Glutamatergic neuron (in vitro differentiated cells): ENCODE results near the gene YBX3. TPM values are rescaled to one million over a fixed set of nuclear protein-coding genes. Genes with fewer than 3 reads are reported as not detected.

Source experiments
- DNase-seq: peaks from one replicate; pipeline ENCODE4 v3.0.0; 2022
- H3K27ac Mint-ChIP-seq: one replicate; pipeline ENCODE4 v1.8.0; 2020; ENCODE audit warnings: mild to moderate bottlenecking, mixed read lengths, inconsistent platforms; ENCODE audit not compliant: unreplicated experiment
- H3K27me3 Mint-ChIP-seq: one replicate; pipeline ENCODE4 v1.8.0; 2020; ENCODE audit warnings: mild to moderate bottlenecking, moderate library complexity, mixed read lengths, inconsistent platforms; ENCODE audit not compliant: unreplicated experiment
- H3K36me3 Mint-ChIP-seq: one replicate; pipeline ENCODE4 v1.8.0; 2020; ENCODE audit warnings: mild to moderate bottlenecking, mixed read lengths, inconsistent platforms; ENCODE audit not compliant: unreplicated experiment
- H3K4me1 Mint-ChIP-seq: one replicate; pipeline ENCODE4 v1.8.0; 2020; ENCODE audit warnings: mild to moderate bottlenecking, low read depth, mixed read lengths, inconsistent platforms; ENCODE audit not compliant: unreplicated experiment
- H3K4me3 Mint-ChIP-seq: one replicate; pipeline ENCODE4 v1.8.0; 2020; ENCODE audit warnings: mild to moderate bottlenecking, mixed read lengths, inconsistent platforms; ENCODE audit not compliant: unreplicated experiment
- H3K9me3 Mint-ChIP-seq: one replicate; pipeline ENCODE4 v1.8.0; 2020; ENCODE audit warnings: mild to moderate bottlenecking, moderate library complexity, mixed read lengths, inconsistent platforms; ENCODE audit not compliant: unreplicated experiment
- CTCF ChIP-seq: fragments of 200-600 bp; sonication (generic); IDR thresholded peaks from one replicate; pipeline ENCODE4 v1.5.0; 2021; ENCODE audit not compliant: partially characterized antibody, unreplicated experiment
- total RNA-seq: library from RNA; stranded (reverse); fragmentation: NEBNext Ultra II Directional; extraction: Animal tissue kit (Norgen Biotek cat#: 25700); gene quantifications from one replicate; pipeline ENCODE4 v1.2.1, GENCODE V29; 2021; ENCODE audit not compliant: unreplicated experiment

The YBX3 gene
- total RNA-seq, 1 donor from 2014 or later: 39.0 TPM

GRCh38 chr12:10718279-10718821, 4.8 kb downstream of the YBX3 start:
- peak overlapping the region; percentile 26 for H3K4me3 Mint-ChIP-seq
- no peaks in the 10 kb centered on the region for H3K36me3 Mint-ChIP-seq
- no peak for TF ChIP-seq CTCF
- peaks cover 4% of the 10 kb centered on the region for H3K9me3 Mint-ChIP-seq
- DNase-seq: no peak
- no peaks in the 10 kb centered on the region for H3K27me3 Mint-ChIP-seq
- peak overlapping the region; percentile 12 for H3K27ac Mint-ChIP-seq
- H3K4me1 Mint-ChIP-seq: peaks cover 13% of the 10 kb centered on the region

DNA sequence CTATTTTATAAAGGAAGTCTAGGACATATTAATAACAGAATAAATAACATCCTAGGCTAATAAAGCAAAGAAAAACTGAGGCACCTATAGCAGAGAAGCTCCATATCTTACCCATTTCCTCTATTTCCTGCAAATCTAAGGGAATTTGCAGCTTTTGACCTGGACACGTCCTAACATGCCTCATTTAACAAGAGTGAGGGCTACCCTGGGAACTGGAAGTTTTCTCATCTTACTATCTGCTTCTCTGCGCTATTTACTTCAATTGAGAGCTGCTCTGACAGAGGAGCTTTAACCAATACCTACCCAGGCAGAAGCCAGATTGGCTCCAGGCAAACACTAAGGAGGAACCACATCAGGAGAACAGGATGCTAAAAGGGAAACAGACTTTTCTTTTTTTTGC, 5.7 kb downstream of the YBX3 start:
- Mint-ChIP-seq H3K27me3 (no peaks in the 10 kb centered on the region), H3K9me3 (peaks cover 4% of the 10 kb centered on the region), H3K4me1 (peaks cover 13% of the 10 kb centered on the region), H3K4me3 (no peak overlapping the region), H3K27ac (no peak overlapping the region), H3K36me3 (no peaks in the 10 kb centered on the region)
- TF ChIP-seq CTCF: no peak
- no peak for DNase-seq

- H3K4me3 Mint-ChIP-seq: no peak overlapping the region
Observed at GRCh38 chr12:10716704-10717315, 6.3 kb downstream of the YBX3 start.

DNA sequence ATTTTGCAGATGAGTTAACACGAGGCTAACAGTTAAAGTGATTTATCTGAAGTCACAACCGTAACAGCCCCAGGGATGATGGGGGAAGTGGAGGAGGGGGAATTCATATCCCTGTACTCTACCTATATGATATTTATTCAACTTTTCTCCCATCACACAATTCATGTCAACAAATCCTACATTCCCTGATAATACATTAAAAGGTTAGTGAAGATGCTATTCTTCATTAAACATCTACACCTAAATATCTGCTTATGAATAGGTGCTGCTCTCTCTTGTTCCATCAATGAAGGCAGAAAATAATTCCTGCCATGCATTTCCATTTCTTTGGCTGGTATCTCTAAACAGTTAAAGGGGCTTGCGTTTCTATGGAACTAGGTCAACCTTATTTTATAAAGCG, 6.8 kb downstream of the YBX3 start:
- H3K27me3 Mint-ChIP-seq: no peaks in the 10 kb centered on the region
- H3K36me3 Mint-ChIP-seq: no peaks in the 10 kb centered on the region
- H3K27ac Mint-ChIP-seq: no peak overlapping the region
- peaks cover 2% of the 10 kb centered on the region for H3K9me3 Mint-ChIP-seq
- no peak for DNase-seq
- H3K4me3 Mint-ChIP-seq: no peak overlapping the region
- TF ChIP-seq CTCF: no peak
- H3K4me1 Mint-ChIP-seq: peaks cover 7% of the 10 kb centered on the region

More at GRCh38 chr12:10716704-10717315, 6.3 kb downstream of the YBX3 start:
- no peak for DNase-seq
- Mint-ChIP-seq H3K27me3 (no peaks in the 10 kb centered on the region), H3K36me3 (no peaks in the 10 kb centered on the region), H3K27ac (no peak overlapping the region), H3K4me1 (peaks cover 8% of the 10 kb centered on the region), H3K9me3 (peaks cover 2% of the 10 kb centered on the region)
- TF ChIP-seq CTCF: no peak

GRCh38 chr12:10715491-10715890, 7.6 kb downstream of the YBX3 start:
- Mint-ChIP-seq H3K27ac (no peak overlapping the region), H3K27me3 (no peaks in the 10 kb centered on the region), H3K4me3 (no peak overlapping the region), H3K9me3 (no peaks in the 10 kb centered on the region), H3K4me1 (peaks cover 7% of the 10 kb centered on the region), H3K36me3 (no peaks in the 10 kb centered on the region)
- DNase-seq: no peak
- TF ChIP-seq CTCF: no peak
